MCF 10A (cell line): ENCODE data around the gene SLC1A7. TPM values are rescaled to one million over a fixed set of nuclear protein-coding genes. Genes with fewer than 3 reads are reported as not detected.

Experiments used
- BruUV-seq: library from RNA; stranded (reverse); fragments of 400-500 nt; replicated peaks from 2 replicates; lab custom pipeline; 2021; lab: Mats Ljungman, UMichigan
- CTCF ChIA-PET: fragments of 300-600 bp; sonication (Branson Sonifier 250); formaldehyde crosslinking; extraction: SDS; loops from one replicate; lab custom pipeline; 2021; ENCODE audit warnings: antibody characterized with exemption, inconsistent platforms; lab: Yijun Ruan, JAX
- POLR2A ChIA-PET: fragments of 300-600, 350-650 bp; sonication (Branson Sonifier 250); formaldehyde crosslinking; extraction: SDS; loops from one replicate; lab custom pipeline; 2020; ENCODE audit warnings: antibody characterized with exemption, inconsistent platforms; lab: Yijun Ruan, JAX
- DNase-seq: peaks from one replicate; pipeline ENCODE4 v3.0.0-alpha.2; 2018; ENCODE audit not compliant: unreplicated experiment
- H3K27ac Mint-ChIP-seq: one replicate; pipeline ENCODE4 v1.8.0; 2022; ENCODE audit warnings: mild to moderate bottlenecking, low read depth, mixed read lengths; ENCODE audit not compliant: unreplicated experiment
- H3K27me3 Mint-ChIP-seq: one replicate; pipeline ENCODE4 v1.8.0; 2022; ENCODE audit warnings: mixed read lengths; ENCODE audit not compliant: insufficient read depth, unreplicated experiment
- H3K36me3 Mint-ChIP-seq: one replicate; pipeline ENCODE4 v1.8.0; 2022; ENCODE audit warnings: mild to moderate bottlenecking, moderate library complexity, mixed read lengths; ENCODE audit not compliant: insufficient read depth, unreplicated experiment
- H3K4me1 Mint-ChIP-seq: one replicate; pipeline ENCODE4 v1.8.0; 2022; ENCODE audit warnings: mixed read lengths; ENCODE audit not compliant: insufficient read depth, unreplicated experiment
- H3K4me3 Mint-ChIP-seq: one replicate; pipeline ENCODE4 v1.8.0; 2022; ENCODE audit warnings: mild to moderate bottlenecking, moderate library complexity, mixed read lengths; ENCODE audit not compliant: unreplicated experiment
- H3K9me3 Mint-ChIP-seq: one replicate; pipeline ENCODE4 v1.8.0; 2022; ENCODE audit warnings: mixed read lengths; ENCODE audit not compliant: unreplicated experiment
- intact Hi-C: fragments of 100-400 bp; cut with micrococcal nuclease; formaldehyde crosslinking; loops from 2 replicates; pipeline ENCODE4 v1.14.1; 2022
- total RNA-seq: library from RNA; stranded (reverse); gene quantifications from 2 replicates; pipeline ENCODE4 v1.2.3, GENCODE V29; 2022
- TF ChIP-seq, protein P1 (sequence below): fragments of 200-600 bp; IDR thresholded peaks from one replicate; pipeline ENCODE4 v1.8.0; 2022; ENCODE audit warnings: antibody characterized with exemption, mild to moderate bottlenecking; ENCODE audit not compliant: unreplicated experiment

SLC1A7 gene
- total RNA-seq, 1 experiment from 2014 or later: not detected

DNA sequence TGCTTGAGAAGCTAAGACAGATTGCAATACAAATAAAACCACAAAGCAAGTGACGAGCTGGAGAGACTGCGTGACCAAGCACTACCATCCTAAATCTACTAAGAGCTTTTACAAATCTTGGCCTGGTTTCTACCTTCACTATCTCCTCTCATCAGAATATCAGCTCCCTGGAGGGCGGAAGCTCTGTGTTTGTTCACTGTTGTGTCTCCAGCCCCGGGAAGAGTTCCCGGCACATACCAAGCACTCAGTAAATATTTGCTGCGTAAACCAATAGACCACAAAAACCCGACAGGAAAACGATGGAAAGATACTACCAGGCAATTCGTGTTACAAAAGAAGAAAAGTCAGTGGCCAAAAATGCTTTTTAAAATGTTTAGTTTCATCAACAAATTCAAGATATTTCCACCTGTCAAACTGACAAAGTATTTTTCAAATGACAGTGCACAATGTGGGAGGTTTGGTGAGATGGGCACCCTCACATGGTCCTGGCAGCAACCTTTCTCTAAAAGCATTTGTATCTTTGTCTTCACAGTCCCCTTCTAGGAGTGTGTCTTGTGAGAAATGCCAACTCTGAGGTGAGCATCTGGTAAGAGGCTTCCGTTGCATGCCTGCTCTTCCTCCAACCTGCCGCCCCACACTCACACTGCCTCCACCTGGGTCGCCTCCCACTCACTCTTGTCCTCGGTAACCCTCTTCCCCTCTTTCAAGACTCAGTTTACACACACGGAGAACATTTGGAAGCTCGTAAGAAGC is 34.7 kb downstream of the SLC1A7 start:
- Mint-ChIP-seq H3K27ac (no peak overlapping the region), H3K4me1 (peaks cover 6% of the 10 kb centered on the region), H3K36me3 (no peaks in the 10 kb centered on the region), H3K27me3 (peaks cover 12% of the 10 kb centered on the region), H3K9me3 (no peaks in the 10 kb centered on the region), H3K4me3 (no peak overlapping the region)
- BruUV-seq: no TSS peak
- DNase-seq: no peak
- intact Hi-C loops: no loop called here
- ChIA-PET CTCF (interaction anchor here (0.6 kb wide), 1 partner anchor 34 kb away, joined by 5 read pairs; no protein-coding TSS in a partner anchor), POLR2A (interaction anchor here (0.6 to 0.7 kb wide), 4 partner anchors 67 to 1875 kb away, joined by 3 to 4 read pairs (median 3); no protein-coding TSS in a partner anchor)
- TF ChIP-seq, protein P1, sequence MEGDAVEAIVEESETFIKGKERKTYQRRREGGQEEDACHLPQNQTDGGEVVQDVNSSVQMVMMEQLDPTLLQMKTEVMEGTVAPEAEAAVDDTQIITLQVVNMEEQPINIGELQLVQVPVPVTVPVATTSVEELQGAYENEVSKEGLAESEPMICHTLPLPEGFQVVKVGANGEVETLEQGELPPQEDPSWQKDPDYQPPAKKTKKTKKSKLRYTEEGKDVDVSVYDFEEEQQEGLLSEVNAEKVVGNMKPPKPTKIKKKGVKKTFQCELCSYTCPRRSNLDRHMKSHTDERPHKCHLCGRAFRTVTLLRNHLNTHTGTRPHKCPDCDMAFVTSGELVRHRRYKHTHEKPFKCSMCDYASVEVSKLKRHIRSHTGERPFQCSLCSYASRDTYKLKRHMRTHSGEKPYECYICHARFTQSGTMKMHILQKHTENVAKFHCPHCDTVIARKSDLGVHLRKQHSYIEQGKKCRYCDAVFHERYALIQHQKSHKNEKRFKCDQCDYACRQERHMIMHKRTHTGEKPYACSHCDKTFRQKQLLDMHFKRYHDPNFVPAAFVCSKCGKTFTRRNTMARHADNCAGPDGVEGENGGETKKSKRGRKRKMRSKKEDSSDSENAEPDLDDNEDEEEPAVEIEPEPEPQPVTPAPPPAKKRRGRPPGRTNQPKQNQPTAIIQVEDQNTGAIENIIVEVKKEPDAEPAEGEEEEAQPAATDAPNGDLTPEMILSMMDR: no peak

DNA sequence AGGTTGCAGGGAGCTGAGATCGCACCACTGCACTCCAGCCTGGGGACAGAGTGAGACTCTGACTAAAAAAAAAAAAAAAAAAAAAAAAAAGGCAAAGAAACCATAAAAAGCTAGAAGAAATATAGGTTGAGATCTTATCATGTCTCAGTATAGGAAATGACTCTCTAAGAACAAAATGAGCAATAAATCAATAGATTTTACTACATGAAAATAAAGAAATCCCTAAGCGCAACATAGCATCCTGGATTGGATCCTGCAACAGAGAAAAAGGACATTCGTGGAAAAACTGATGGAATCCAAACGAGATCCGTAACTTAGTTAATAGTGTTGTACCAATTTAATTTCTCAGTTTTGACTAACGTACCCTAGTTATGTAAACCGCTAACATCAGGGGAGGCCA is 35.3 kb downstream of the SLC1A7 start:
- Mint-ChIP-seq H3K27ac (no peak overlapping the region), H3K27me3 (peaks cover 12% of the 10 kb centered on the region)
- CTCF ChIA-PET: interaction anchor here (0.6 kb wide), 1 partner anchor 34 kb away, joined by 5 read pairs; no protein-coding TSS in a partner anchor

DNA sequence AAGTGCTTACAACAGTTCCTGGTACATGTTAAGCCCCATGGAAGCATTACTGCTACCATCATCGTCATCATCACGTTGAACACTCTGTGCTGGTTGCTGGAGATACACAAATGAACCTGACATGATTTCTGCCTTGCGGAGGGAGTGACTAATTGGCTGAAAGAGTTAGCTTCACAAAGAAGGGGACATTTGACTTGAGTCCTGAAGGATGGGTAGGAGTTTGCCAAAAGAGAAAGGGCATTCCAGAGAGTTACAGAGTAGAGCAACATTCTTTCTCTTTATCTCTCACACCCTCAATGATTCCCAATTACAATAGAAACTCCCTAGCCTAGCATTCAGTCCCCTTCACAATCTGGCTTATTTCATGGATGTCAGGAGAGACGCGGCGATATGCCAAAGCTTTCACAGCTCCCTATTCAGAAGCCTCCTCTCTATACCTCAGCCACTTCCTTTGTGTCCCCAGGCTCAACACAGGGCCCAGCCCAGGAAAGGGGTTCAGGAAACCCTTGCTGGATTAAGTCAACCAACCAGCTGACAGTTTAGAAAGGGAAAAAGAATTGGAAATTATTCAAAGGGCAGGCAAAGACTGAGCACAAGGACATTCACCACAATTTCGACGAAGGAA is 38.0 kb downstream of the SLC1A7 start:
- Mint-ChIP-seq H3K36me3 (no peaks in the 10 kb centered on the region), H3K9me3 (no peaks in the 10 kb centered on the region), H3K4me1 (no peaks in the 10 kb centered on the region), H3K27me3 (peaks cover 12% of the 10 kb centered on the region), H3K27ac (no peak overlapping the region), H3K4me3 (no peak overlapping the region)
- no TSS peak for BruUV-seq
- intact Hi-C loops: no loop called here
- ChIA-PET CTCF (no interaction called here), POLR2A (no interaction called here)
- TF ChIP-seq, protein P1: no peak
- no peak for DNase-seq

More for the DNA sequence above, 35.3 kb downstream of the SLC1A7 start:
- Mint-ChIP-seq H3K36me3 (no peaks in the 10 kb centered on the region), H3K4me3 (no peak overlapping the region), H3K4me1 (peaks cover 6% of the 10 kb centered on the region), H3K9me3 (no peaks in the 10 kb centered on the region)
- TF ChIP-seq, protein P1: no peak
- DNase-seq: no peak
- intact Hi-C loops: no loop called here
- POLR2A ChIA-PET: interaction anchor here (0.6 kb wide), 1 partner anchor 66 kb away, joined by 3 read pairs; no protein-coding TSS in a partner anchor
- no TSS peak for BruUV-seq

DNA sequence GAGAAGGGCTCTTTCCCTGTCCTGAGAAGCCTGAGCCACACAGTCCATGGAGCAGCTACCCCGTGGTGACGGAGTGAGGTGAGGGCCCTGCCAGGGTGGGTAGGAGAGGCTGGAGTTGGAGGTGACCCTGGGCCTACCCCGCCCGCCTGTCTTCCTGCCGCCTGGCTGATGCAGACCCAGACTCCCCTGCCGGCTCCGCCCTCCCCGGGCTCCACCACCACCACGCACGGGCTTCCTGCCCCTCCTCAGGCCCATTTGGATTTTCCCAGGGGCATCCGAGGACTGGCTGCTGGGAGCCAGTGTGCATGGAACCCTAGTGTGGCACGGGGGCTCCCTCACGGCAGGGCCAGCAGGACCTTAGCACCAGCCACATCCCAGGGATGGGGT is 47.9 kb downstream of the SLC1A7 start:
- no peaks in the 10 kb centered on the region for H3K9me3 Mint-ChIP-seq
- POLR2A ChIA-PET: no interaction called here

More for the DNA sequence above, 47.9 kb downstream of the SLC1A7 start:
- H3K4me1 Mint-ChIP-seq: no peaks in the 10 kb centered on the region
- TF ChIP-seq, protein P1: no peak
- DNase-seq: no peak
- intact Hi-C loops: no loop called here
- no peak overlapping the region for H3K4me3 Mint-ChIP-seq
- no peaks in the 10 kb centered on the region for H3K27me3 Mint-ChIP-seq
- CTCF ChIA-PET: interaction anchor here (0.7 kb wide), 1 partner anchor 1300 kb away, joined by 3 read pairs; no protein-coding TSS in a partner anchor
- BruUV-seq: no TSS peak
- no peak overlapping the region for H3K27ac Mint-ChIP-seq
- H3K36me3 Mint-ChIP-seq: no peaks in the 10 kb centered on the region
